HG03469 (cell line): ENCODE results near the gene AGPS.

Source experiments
- ATAC-seq: cut with Tn5 transposase; IDR thresholded peaks from one replicate; pipeline ENCODE4 v1.9.1; 2021; ENCODE audit warnings: mild to moderate bottlenecking, moderate library complexity, moderate number of reproducible peaks; ENCODE audit not compliant: unreplicated experiment

Gene AGPS

DNA sequence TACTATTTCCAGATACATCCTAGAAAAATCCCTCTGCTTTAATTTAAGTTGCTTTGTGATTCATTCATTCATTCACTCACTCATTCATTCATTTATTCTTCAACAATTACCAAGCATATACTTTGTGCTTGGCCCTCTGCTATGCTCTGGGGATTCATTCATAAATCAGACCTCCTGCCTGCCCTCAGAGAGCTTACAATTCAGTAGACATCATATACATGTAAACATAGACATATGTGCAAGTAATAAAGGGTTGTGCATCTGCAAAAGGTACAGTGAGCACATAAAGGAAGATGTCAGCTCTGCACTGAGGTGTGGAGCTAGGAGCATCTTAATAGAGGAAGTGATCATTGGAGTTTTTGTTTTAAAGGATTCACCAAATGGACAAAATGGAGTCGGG lies 189.4 kb downstream of the AGPS start:
- no peak for ATAC-seq

DNA sequence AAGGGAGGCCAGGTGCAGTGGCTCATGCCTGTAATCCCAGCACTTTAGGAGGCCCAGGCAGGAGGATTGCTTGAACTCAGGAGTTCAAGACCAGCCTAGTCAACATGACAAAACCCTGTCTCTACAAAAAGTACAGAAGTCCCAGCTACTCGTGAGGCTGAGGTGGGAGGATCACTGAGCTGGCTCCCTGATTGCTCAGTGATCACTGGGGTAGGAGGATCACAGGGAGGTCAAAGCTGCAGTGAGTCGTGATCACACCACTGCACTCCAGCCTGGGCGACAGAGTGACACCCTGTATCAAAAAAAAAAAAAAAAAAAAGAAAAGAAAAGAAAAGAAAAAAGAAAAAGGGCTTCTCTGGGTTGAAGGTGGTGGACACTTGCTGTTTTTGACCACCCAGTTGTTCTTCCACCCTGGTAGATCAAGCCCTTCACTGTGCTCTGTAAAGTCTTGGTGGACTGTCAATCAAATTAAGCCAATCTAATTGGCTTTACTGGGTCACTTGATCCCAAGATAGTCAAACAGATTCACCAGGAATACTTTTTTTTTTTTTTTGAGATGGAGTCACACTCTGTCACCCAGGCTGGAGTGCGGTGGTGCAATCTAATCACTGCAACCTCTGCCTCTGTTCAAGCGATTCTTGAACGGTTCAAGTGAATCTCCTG lies 191.6 kb downstream of the AGPS start:
- ATAC-seq = no peak

DNA sequence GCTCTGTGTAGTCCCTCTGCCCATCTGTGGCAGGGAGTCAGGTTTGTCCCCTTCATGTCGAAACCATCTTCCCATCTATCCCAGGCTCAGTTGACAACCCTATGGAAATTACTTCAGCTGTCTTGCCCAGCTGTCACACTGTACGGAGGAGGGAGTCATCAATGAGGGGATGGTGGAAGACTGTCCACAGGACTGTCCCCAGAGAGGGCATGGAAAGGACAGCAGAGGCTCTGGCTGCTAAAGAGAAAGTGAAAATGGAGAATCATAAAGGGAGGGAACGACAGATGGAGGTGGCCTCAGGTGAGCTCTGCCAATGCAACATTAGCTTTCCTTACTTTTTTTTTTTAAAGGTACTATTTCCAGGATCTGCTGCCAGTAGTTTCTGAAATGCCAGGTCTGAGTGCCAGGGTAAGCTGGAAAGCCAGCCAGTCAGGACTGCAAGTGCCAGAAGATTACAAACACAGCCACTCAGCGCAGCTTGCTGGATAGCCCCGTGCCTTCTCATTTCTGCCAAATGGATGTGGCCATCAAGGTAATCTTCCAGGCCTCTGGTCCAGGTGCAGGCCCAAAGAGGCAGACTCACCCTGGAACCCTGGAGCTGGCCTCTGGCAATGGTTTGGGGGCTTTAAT lies 192.8 kb downstream of the AGPS start:
- no peak for ATAC-seq

DNA sequence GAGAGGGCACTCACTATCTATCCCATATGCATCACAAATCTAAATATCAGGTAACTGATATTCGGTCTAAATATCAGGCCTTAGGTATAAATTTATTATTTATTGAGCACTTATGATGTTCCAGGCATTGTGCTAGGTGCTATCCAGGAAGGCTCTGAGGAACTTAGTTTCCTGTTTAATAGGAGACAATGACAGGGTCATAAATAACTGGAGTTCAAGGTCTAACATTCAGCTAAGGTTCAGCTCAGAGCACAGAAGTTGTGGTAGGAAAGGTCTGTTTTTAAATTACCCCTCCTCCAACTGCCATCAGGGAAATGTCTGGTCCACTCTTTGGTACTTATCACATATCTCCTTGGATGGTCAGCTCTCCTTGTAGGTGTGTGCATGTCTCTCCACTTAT lies 193.6 kb downstream of the AGPS start:
- ATAC-seq = no peak

DNA sequence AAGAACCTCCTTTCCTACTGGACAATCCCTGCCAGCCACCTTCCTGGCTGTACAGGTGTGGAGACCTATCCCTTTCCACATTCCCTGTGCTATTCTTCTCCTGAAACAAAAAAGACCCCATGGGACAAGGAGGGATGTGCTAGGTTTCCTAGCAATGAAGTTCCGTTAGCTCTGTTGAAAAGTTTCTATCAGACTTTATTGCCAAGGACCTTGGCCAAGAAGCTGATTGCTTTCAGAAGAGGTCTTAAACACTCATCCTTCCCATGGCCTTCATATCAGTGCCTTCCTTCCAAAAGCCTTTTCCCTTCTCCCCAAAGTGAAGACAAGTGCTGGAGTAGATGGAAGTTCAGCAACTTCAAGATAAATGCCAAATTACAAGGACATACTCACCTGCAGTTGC lies 194.8 kb downstream of the AGPS start:
- no peak for ATAC-seq

DNA sequence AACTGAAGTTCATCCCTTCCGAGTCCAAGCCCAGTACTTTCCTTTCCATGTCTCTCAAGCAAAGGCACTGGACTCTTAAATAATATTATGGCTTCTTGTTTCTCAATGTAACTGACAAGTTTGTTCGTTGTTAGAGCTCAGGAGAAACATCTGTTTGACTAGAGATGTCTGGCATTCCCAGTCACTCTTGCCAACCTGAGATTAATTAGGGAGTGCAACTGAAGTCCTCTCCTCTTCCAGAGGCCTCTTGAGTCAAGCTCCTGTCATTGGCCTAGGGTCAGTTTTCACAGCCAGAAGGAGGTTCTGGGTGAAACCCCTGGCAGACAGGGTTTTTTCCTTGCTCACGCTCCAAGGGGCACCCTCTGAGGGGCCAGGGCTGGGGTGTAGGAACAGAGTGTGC lies 196.1 kb downstream of the AGPS start:
- no peak for ATAC-seq

DNA sequence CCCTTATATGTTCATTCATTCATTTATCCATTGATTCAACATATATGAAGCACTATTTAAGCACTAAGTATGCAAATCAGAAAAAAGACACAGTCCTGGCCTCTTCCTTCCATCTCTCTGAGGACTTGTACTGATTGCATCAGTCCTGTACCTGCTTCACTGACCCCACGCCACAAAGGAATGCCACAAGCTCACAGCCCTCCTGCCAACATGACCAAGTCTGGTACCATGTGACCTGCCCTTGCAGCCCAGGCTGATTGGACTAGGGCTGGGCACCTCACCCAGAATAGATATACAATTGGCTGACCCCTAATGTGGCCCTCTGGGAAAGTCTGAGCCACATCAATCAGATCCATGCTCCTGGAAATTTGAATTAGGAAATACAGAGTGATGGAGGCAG lies 196.6 kb downstream of the AGPS start:
- ATAC-seq = no peak

DNA sequence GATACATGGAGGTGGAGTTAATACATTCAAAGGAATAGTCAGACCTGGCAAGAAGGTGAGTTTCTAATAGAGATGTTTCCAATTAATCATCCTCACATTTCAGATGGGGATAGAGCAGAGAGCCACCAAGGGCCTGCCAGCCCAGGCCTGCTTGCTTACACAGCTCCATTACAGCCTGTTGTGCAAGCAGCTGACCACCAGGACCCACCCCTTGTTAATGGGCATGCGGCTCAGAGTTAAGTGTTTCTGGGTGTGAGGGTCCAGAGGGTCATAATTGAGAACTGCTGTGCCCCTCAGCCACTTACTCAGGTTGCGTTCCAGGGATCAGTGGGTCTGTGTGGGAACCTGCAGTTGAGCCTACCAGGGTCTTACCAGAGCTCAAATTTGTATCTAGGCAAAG lies 199.8 kb downstream of the AGPS start:
- no peak for ATAC-seq

DNA sequence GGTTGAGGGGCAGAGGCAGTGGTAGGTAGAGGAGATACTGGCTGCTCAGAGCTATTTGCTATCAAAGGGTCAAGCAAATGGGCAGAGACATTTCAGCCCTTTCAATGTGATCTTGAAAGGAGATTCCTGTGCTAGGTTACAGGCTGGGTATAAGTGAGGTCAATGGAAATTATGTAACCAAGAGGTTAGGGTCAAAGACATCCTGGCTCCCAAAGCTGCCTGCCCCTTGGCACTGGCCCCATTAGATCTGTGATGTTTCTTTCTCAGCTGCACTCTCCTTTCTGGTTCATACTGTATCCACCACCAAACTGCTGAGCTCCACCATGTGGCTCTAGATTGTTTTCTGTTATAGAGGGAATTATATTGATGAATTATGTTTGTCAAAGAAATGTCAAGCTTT lies 200.4 kb downstream of the AGPS start:
- no peak for ATAC-seq

DNA sequence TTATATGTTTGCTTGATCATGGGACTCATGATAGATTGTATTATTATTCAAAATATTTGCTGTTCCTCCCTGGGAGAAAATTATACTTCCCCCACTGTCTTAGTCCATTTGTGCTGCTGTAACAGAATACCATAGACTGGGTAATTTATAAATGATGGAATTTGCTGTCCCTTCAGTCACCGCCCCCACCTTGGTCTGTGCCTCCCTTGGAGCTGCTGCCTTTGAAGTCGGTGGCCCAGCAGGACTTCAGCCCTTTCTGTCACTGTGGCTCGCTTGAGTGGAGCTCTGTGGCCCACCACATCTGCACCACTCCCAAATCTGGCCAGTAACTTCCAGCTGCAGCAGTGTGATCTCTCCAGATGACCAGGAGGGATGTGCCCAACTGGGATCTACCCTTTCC lies 200.8 kb downstream of the AGPS start:
- ATAC-seq = no peak
